Stimulated activated CD4-positive, alpha-beta T cell treated with anti-CD3 and anti-CD28 coated beads, Interleukin-4, amount 100 ng/mL, for 1 hour (primary cell): ENCODE data around the gene SLC7A5.
"Not testable (repeated sequence)": the region's sequence is repeated elsewhere in the genome, so short reads cannot be mapped to it uniquely, and the experiment has no call there.

ENCODE experiments used
- DNase-seq: peaks from one replicate; pipeline ENCODE4 v3.0.0-alpha.2; 2020

SLC7A5 gene

GRCh38 chr16:87818533-87819161 lies 50.7 kb downstream of the SLC7A5 start:
- DNase-seq = no peak

- DNase-seq = no peak
Measured at GRCh38 chr16:87817910-87818309, 51.4 kb downstream of the SLC7A5 start.

GRCh38 chr16:87817370-87817769 lies 51.9 kb downstream of the SLC7A5 start:
- not testable (repeated sequence) for DNase-seq

- DNase-seq = no peak
Measured at GRCh38 chr16:87816507-87817100, 52.7 kb downstream of the SLC7A5 start.

- DNase-seq = no peak
Measured at GRCh38 chr16:87815567-87815966, 53.7 kb downstream of the SLC7A5 start.

GRCh38 chr16:87812200-87812656 lies 57.1 kb downstream of the SLC7A5 start:
- DNase-seq = no peak

- not testable (repeated sequence) for DNase-seq
Measured at GRCh38 chr16:87811454-87811853, 57.9 kb downstream of the SLC7A5 start.

GRCh38 chr16:87809150-87809902 lies 60.0 kb downstream of the SLC7A5 start:
- DNase-seq = no peak

- DNase-seq = no peak
Measured at GRCh38 chr16:87808108-87808507, 61.2 kb downstream of the SLC7A5 start.

- DNase-seq = peak; percentile 58
Measured at GRCh38 chr16:87806641-87807546, 62.4 kb downstream of the SLC7A5 start.

- DNase-seq = no peak
Measured at GRCh38 chr16:87806261-87806640, 63.1 kb downstream of the SLC7A5 start.

- DNase-seq = no peak
Measured at GRCh38 chr16:87803385-87803784, 65.9 kb downstream of the SLC7A5 start.

- no peak for DNase-seq
Measured at GRCh38 chr16:87802670-87803069, 66.6 kb downstream of the SLC7A5 start.

- no peak for DNase-seq
Measured at GRCh38 chr16:87801679-87802259, 67.5 kb downstream of the SLC7A5 start.

GRCh38 chr16:87800497-87800896 lies 68.8 kb downstream of the SLC7A5 start:
- DNase-seq = no peak

GRCh38 chr16:87795336-87795735 lies 74.0 kb downstream of the SLC7A5 start:
- no peak for DNase-seq

GRCh38 chr16:87794485-87795078 lies 74.7 kb downstream of the SLC7A5 start:
- DNase-seq = no peak

- DNase-seq = no peak
Measured at GRCh38 chr16:87792205-87792565, 77.1 kb downstream of the SLC7A5 start.

GRCh38 chr16:87791295-87792204 lies 77.8 kb downstream of the SLC7A5 start:
- DNase-seq = no peak

GRCh38 chr16:87790292-87791100 lies 78.8 kb downstream of the SLC7A5 start:
- DNase-seq = no peak
